HG03097 (cell line): ENCODE data around the gene ARMC9.
"Not testable (repeated sequence)": the region's sequence is repeated elsewhere in the genome, so short reads cannot be mapped to it uniquely, and the experiment has no call there.

Experiments
- ATAC-seq: cut with Tn5 transposase; IDR thresholded peaks from one replicate; pipeline ENCODE4 v1.9.1; 2021; ENCODE audit not compliant: unreplicated experiment, low FRiP score

Gene ARMC9

GRCh38 chr2:231239751-231240150, 41.3 kb downstream of the ARMC9 start:
- no peak for ATAC-seq

GRCh38 chr2:231241755-231242507, 43.5 kb downstream of the ARMC9 start:
- no peak for ATAC-seq

GRCh38 chr2:231243866-231244265, 45.4 kb downstream of the ARMC9 start:
- ATAC-seq = no peak

- no peak for ATAC-seq
Measured at GRCh38 chr2:231244382-231245248, 46.2 kb downstream of the ARMC9 start.

- ATAC-seq = no peak
Measured at GRCh38 chr2:231245249-231246094, 47.0 kb downstream of the ARMC9 start.

GRCh38 chr2:231246171-231246842, 47.9 kb downstream of the ARMC9 start:
- no peak for ATAC-seq

GRCh38 chr2:231250146-231250545, 51.7 kb downstream of the ARMC9 start:
- ATAC-seq = no peak

- no peak for ATAC-seq
Measured at GRCh38 chr2:231250698-231251097, 52.3 kb downstream of the ARMC9 start.

GRCh38 chr2:231253292-231253691, 54.9 kb downstream of the ARMC9 start:
- ATAC-seq = not testable (repeated sequence)

GRCh38 chr2:231256494-231256893, 58.1 kb downstream of the ARMC9 start:
- no peak for ATAC-seq

- ATAC-seq = no peak
Measured at GRCh38 chr2:231257763-231258162, 59.3 kb downstream of the ARMC9 start.

GRCh38 chr2:231258701-231259100, 60.3 kb downstream of the ARMC9 start:
- ATAC-seq = no peak

GRCh38 chr2:231259104-231259503, 60.7 kb downstream of the ARMC9 start:
- no peak for ATAC-seq

GRCh38 chr2:231260442-231261208, 62.2 kb downstream of the ARMC9 start:
- no peak for ATAC-seq

GRCh38 chr2:231263118-231263831, 64.8 kb downstream of the ARMC9 start:
- no peak for ATAC-seq

- ATAC-seq = no peak
Measured at GRCh38 chr2:231270221-231271114, 72.0 kb downstream of the ARMC9 start.

- no peak for ATAC-seq
Measured at GRCh38 chr2:231272991-231273390, 74.6 kb downstream of the ARMC9 start.

- ATAC-seq = no peak
Measured at GRCh38 chr2:231276987-231277386, 78.6 kb downstream of the ARMC9 start.
